HUES48 (cell line): ENCODE results near the gene CYP3A7.

Experiments used
- H3K27ac ChIP-seq: one replicate; pipeline ENCODE4 v1.7.0; 2013; ENCODE audit warnings: low read depth, low read length, inconsistent platforms
- H3K27me3 ChIP-seq: 2 replicates; pipeline ENCODE4 v1.6.1; 2013; ENCODE audit warnings: mild to moderate bottlenecking, low read length; ENCODE audit not compliant: control insufficient read depth, insufficient read depth
- H3K36me3 ChIP-seq: 2 replicates; pipeline ENCODE4 v1.6.1; 2013; ENCODE audit warnings: low read length; ENCODE audit not compliant: control insufficient read depth, insufficient read depth
- H3K4me1 ChIP-seq: 2 replicates; pipeline ENCODE4 v1.6.1; 2013; ENCODE audit warnings: mild to moderate bottlenecking, low read length; ENCODE audit not compliant: control insufficient read depth, insufficient read depth
- H3K4me3 ChIP-seq: 2 replicates; pipeline ENCODE4 v1.5.1; 2013; ENCODE audit warnings: mild to moderate bottlenecking, low read depth, low read length
- H3K9ac ChIP-seq: 2 replicates; pipeline ENCODE4 v1.6.1; 2013; ENCODE audit warnings: mild to moderate bottlenecking, low read depth, low read length, moderate library complexity
- H3K9me3 ChIP-seq: 2 replicates; pipeline ENCODE4 v1.6.1; 2013; ENCODE audit warnings: low read length; ENCODE audit not compliant: control insufficient read depth, insufficient read depth

CYP3A7 gene

GRCh38 chr7:99679400-99680191 is 55.4 kb downstream of the CYP3A7 start, which contains the start of gene CYP3A5:
Gene CYP3A5 (minus strand): TSS chr7:99679996. CDS start chr7:99679896, 100 bp downstream.
- Histone ChIP-seq H3K36me3 (no peaks in the 10 kb centered on the region), H3K4me1 (no peaks in the 10 kb centered on the region), H3K9ac (no peak within 1 kb of the TSS), H3K9me3 (no peaks in the 10 kb centered on the region; the same call in 1 of the 2 replicates), H3K27me3 (no peaks in the 10 kb centered on the region), H3K27ac (no peak within 1 kb of the TSS), H3K4me3 (no peak within 1 kb of the TSS)

- Histone ChIP-seq H3K27ac (no peak overlapping the region), H3K27me3 (no peaks in the 10 kb centered on the region), H3K36me3 (no peaks in the 10 kb centered on the region), H3K4me3 (no peak overlapping the region), H3K4me1 (no peaks in the 10 kb centered on the region), H3K9me3 (no peaks in the 10 kb centered on the region), H3K9ac (no peak overlapping the region)
Measured at GRCh38 chr7:99679032-99679399, 56.0 kb downstream of the CYP3A7 start.

- H3K9ac ChIP-seq = no peak overlapping the region
- H3K4me3 ChIP-seq = no peak overlapping the region
- no peaks in the 10 kb centered on the region for H3K9me3 ChIP-seq
- H3K27ac ChIP-seq = no peak overlapping the region
- H3K36me3 ChIP-seq = no peaks in the 10 kb centered on the region
- H3K4me1 ChIP-seq = no peaks in the 10 kb centered on the region
- H3K27me3 ChIP-seq = no peaks in the 10 kb centered on the region
Measured at GRCh38 chr7:99677648-99678045, 57.3 kb downstream of the CYP3A7 start.

GRCh38 chr7:99677013-99677647 is 57.9 kb downstream of the CYP3A7 start:
- no peak overlapping the region for H3K4me3 ChIP-seq
- H3K36me3 ChIP-seq = no peaks in the 10 kb centered on the region
- H3K27me3 ChIP-seq = no peaks in the 10 kb centered on the region
- no peaks in the 10 kb centered on the region for H3K4me1 ChIP-seq
- no peak overlapping the region for H3K9ac ChIP-seq
- no peaks in the 10 kb centered on the region for H3K9me3 ChIP-seq
- H3K27ac ChIP-seq = no peak overlapping the region

DNA sequence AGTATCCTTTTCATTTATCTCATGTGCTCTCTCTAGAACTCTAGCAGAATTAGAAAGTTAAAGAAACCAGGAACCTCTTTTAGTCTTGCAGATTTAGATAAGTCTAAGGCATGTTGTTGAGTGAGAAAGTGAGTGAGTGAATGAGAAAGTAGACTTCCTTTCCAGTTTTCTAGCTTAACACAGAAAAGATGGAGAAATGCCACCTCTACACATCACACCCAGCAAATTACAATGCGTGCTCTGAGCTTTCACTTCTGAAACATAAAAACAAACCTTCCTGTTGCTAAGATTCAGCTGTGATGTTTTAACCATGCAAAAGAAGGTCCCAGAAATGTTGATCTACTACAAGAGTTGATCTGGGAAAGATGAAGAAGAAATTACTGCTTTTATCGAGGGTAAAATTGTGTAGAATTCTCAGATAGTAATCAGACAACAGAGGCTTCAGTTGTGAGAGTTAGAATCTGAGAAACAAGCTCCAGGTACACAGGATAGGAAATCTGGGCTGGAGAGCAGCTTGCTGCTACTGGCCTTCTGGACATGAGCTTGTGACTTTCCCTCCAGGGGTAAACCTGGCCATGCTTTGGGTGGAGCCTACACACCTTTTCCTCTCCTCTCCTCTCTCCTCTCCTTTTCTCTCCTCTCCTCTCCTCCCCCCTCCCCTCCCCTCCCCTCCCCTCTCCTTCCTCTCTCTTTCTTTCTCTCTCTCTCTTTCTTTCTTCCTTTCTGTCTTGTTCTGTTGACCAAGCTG is 59.8 kb downstream of the CYP3A7 start:
- H3K9me3 ChIP-seq = no peaks in the 10 kb centered on the region
- no peak overlapping the region for H3K4me3 ChIP-seq
- no peak overlapping the region for H3K9ac ChIP-seq
- H3K4me1 ChIP-seq = no peaks in the 10 kb centered on the region
- no peaks in the 10 kb centered on the region for H3K27me3 ChIP-seq
- H3K27ac ChIP-seq = no peak overlapping the region
- no peaks in the 10 kb centered on the region for H3K36me3 ChIP-seq

- H3K4me1 ChIP-seq = no peaks in the 10 kb centered on the region
- H3K27ac ChIP-seq = no peak overlapping the region
- no peak overlapping the region for H3K4me3 ChIP-seq
- no peak overlapping the region for H3K9ac ChIP-seq
- H3K27me3 ChIP-seq = no peaks in the 10 kb centered on the region
- H3K9me3 ChIP-seq = no peaks in the 10 kb centered on the region
- H3K36me3 ChIP-seq = no peaks in the 10 kb centered on the region
Measured at GRCh38 chr7:99672573-99672972, 62.4 kb downstream of the CYP3A7 start.

DNA sequence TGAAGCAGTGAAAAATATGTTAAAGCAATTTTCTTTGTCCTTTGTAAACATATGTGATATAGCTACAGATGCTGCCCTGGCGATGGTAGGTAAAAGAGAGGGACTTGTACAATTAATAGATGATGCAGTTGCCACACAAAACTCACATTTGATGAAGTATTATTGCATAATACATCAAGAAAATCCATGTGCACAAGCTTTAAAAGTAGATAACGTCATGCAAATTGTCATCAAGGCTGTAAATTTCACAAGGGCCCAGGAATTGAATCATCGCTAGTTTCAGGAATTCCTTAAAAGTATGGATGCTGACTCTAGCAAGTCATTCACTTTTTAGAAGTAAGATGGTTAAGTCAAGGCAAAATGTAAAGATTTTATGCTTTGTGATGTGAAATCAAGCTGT is 65.2 kb downstream of the CYP3A7 start:
- Histone ChIP-seq H3K9ac (no peak overlapping the region), H3K27me3 (no peaks in the 10 kb centered on the region), H3K36me3 (no peaks in the 10 kb centered on the region), H3K27ac (no peak overlapping the region), H3K4me3 (no peak overlapping the region), H3K9me3 (no peaks in the 10 kb centered on the region), H3K4me1 (no peaks in the 10 kb centered on the region)

GRCh38 chr7:99668541-99668940 is 66.5 kb downstream of the CYP3A7 start:
- Histone ChIP-seq H3K27me3 (no peaks in the 10 kb centered on the region), H3K9me3 (no peaks in the 10 kb centered on the region), H3K4me3 (no peak overlapping the region), H3K9ac (no peak overlapping the region), H3K36me3 (no peaks in the 10 kb centered on the region), H3K27ac (no peak overlapping the region), H3K4me1 (no peaks in the 10 kb centered on the region)

- H3K9ac ChIP-seq = no peak overlapping the region
- no peaks in the 10 kb centered on the region for H3K27me3 ChIP-seq
- no peaks in the 10 kb centered on the region for H3K36me3 ChIP-seq
- H3K4me1 ChIP-seq = no peaks in the 10 kb centered on the region
- H3K9me3 ChIP-seq = no peaks in the 10 kb centered on the region
- no peak overlapping the region for H3K27ac ChIP-seq
- H3K4me3 ChIP-seq = no peak overlapping the region
Measured at GRCh38 chr7:99667179-99667578, 67.8 kb downstream of the CYP3A7 start.

- H3K36me3 ChIP-seq = no peaks in the 10 kb centered on the region
- no peak overlapping the region for H3K4me3 ChIP-seq
- no peaks in the 10 kb centered on the region for H3K4me1 ChIP-seq
- H3K9me3 ChIP-seq = peaks cover 5% of the 10 kb centered on the region
- H3K27ac ChIP-seq = no peak overlapping the region
- no peaks in the 10 kb centered on the region for H3K27me3 ChIP-seq
- no peak overlapping the region for H3K9ac ChIP-seq
Measured at GRCh38 chr7:99666013-99666395, 69.0 kb downstream of the CYP3A7 start.
